T-cell (primary cell): ENCODE data around the gene PIGM. TPM values are rescaled to one million over a fixed set of nuclear protein-coding genes. Genes with fewer than 3 reads are reported as not detected.

Experiments
- ATAC-seq, 4 experiments: fragments of 200-7000 bp in 3 of 4; fragments of 150-1000 bp in 1 of 4; cut with Tn5 transposase; replicated peaks in 1 of 4; 1 replicate in 3 of 4; 2 replicates in 1 of 4; pipeline ENCODE4 v1.10.0; 2021; ENCODE audit warnings: moderate library complexity in 3 of 4, mild to moderate bottlenecking in 2 of 4, moderate number of reproducible peaks in 1 of 4
- CTCF ChIA-PET, 2 donors: fragments of 300-600 bp; sonication (Branson Sonifier 250); formaldehyde crosslinking; loops; one replicate each; lab custom pipeline; 2022; ENCODE audit warnings: antibody characterized with exemption in 2 of 2; lab: Charles Lee
- POLR2A ChIA-PET, 2 donors: fragments of 300-600 bp; sonication (Branson Sonifier 250); formaldehyde crosslinking; loops; one replicate each; lab custom pipeline; 2022; ENCODE audit warnings: antibody characterized with exemption in 2 of 2; lab: Charles Lee
- DNase-seq, 35 experiments: peaks; one replicate each; pipeline versions ENCODE4 v3.0.0 to v3.0.0-alpha.2; 2013 to 2023
- H3K27ac ChIP-seq: one replicate; pipeline ENCODE4 v1.5.1; 2013; ENCODE audit warnings: low read length
- H3K27me3 ChIP-seq, 2 experiments: replicated peaks in 1 of 2; 1 replicate in 1 of 2; 2 replicates in 1 of 2; pipeline versions ENCODE4 v1.6.1 to v1.7.0; 2013; ENCODE audit warnings: low read length in 1 of 2, mixed read lengths in 1 of 2; ENCODE audit not compliant: control insufficient read depth in 2 of 2, insufficient read depth in 2 of 2; ENCODE audit errors: extremely low read depth in 1 of 2
- H3K36me3 ChIP-seq, 2 donors: 1 replicate in 1 of 2; 2 replicates in 1 of 2; pipeline versions ENCODE4 v1.6.1 to v1.7.0; 2013; ENCODE audit warnings: low read length in 1 of 2; ENCODE audit not compliant: control insufficient read depth in 2 of 2, insufficient read depth in 1 of 2; ENCODE audit errors: extremely low read depth in 1 of 2
- H3K4me1 ChIP-seq, 2 experiments: 1 replicate in 1 of 2; 2 replicates in 1 of 2; pipeline versions ENCODE4 v1.6.1 to v1.7.0; 2013; ENCODE audit warnings: low read length in 2 of 2, mixed read lengths in 1 of 2; ENCODE audit not compliant: insufficient read depth in 2 of 2, control insufficient read depth in 1 of 2; ENCODE audit errors: extremely low read depth in 1 of 2
- H3K4me3 ChIP-seq, 2 donors: 1 replicate in 1 of 2; 2 replicates in 1 of 2; pipeline versions ENCODE4 v1.5.1 to v1.7.0; 2013; ENCODE audit warnings: mild to moderate bottlenecking in 2 of 2, low read length in 1 of 2, moderate library complexity in 1 of 2; ENCODE audit not compliant: control insufficient read depth in 1 of 2; ENCODE audit errors: extremely low read depth in 1 of 2
- H3K9me3 ChIP-seq: 2 replicates; pipeline ENCODE4 v1.7.0; 2013
- H3K27ac Mint-ChIP-seq, 2 donors: one replicate each; pipeline ENCODE4 v1.8.0; 2020 to 2021; ENCODE audit warnings: mild to moderate bottlenecking in 2 of 2, mixed read lengths in 2 of 2
- H3K27me3 Mint-ChIP-seq, 2 donors: one replicate each; pipeline ENCODE4 v1.8.0; 2021 to 2022; ENCODE audit warnings: mixed read lengths in 2 of 2
- H3K36me3 Mint-ChIP-seq: one replicate; pipeline ENCODE4 v1.8.0; 2021; ENCODE audit warnings: mixed read lengths
- H3K4me1 Mint-ChIP-seq, 3 donors: one replicate each; pipeline ENCODE4 v1.8.0; 2020 to 2022; ENCODE audit warnings: mixed read lengths in 3 of 3, mild to moderate bottlenecking in 1 of 3
- H3K4me3 Mint-ChIP-seq, 3 donors: one replicate each; pipeline ENCODE4 v1.8.0; 2020 to 2022; ENCODE audit warnings: mild to moderate bottlenecking in 3 of 3, mixed read lengths in 3 of 3, moderate library complexity in 3 of 3
- H3K9me3 Mint-ChIP-seq, 3 donors: one replicate each; pipeline ENCODE4 v1.8.0; 2020 to 2022; ENCODE audit warnings: mixed read lengths in 3 of 3
- WGBS: methylation state at CpG from one replicate; pipeline ENCODE4 v1.1.5; 2013; ENCODE audit warnings: missing lambda C conversion rate; ENCODE audit not compliant: insufficient coverage; 5-methylcytosine and 5-hydroxymethylcytosine counted together
- total RNA-seq, 35 experiments: library from RNA in 6 of 35; stranded (reverse) in 6 of 35; fragments of 120-200 nt in 1 of 35; gene quantifications; one replicate each; pipeline versions ENCODE4 v1.2.1 to v1.2.4 and lab custom pipeline; 2013 to 2026

PIGM gene
- total RNA-seq, 5 donors from 2014 or later (not counting 1 experiment from before 2014, with no cell fraction given): 3.2 to 9.7 (median 8.4) TPM

- no CpG with 5 or more reads among the region's 1 CpG for WGBS
- Mint-ChIP-seq H3K4me3 (no peak overlapping the region), H3K27me3 (no peaks in the 10 kb centered on the region), H3K27ac (no peak overlapping the region), H3K36me3 (peaks cover 5% of the 10 kb centered on the region), H3K9me3 (no peaks in the 10 kb centered on the region), H3K4me1 (peaks cover 17 to 22% (median 20%) of the 10 kb centered on the region in 3 donors)
- DNase-seq: no peak
- peaks cover 0 to under 1% of the 10 kb centered on the region in 2 experiments for H3K4me1 ChIP-seq
- ChIA-PET POLR2A (no interaction called here), CTCF (no interaction called here)
- H3K36me3 ChIP-seq: no peaks in the 10 kb centered on the region
- H3K4me3 ChIP-seq: no peak overlapping the region
- H3K27ac ChIP-seq: no peak overlapping the region
- H3K9me3 ChIP-seq: no peaks in the 10 kb centered on the region
- no peak for ATAC-seq
- H3K27me3 ChIP-seq: no peaks in the 10 kb centered on the region
Observed at GRCh38 chr1:160025314-160025713, 6.5 kb downstream of the PIGM start.

GRCh38 chr1:160024195-160024905 lies 7.4 kb downstream of the PIGM start:
- WGBS: no CpG with 5 or more reads among the region's 2 CpGs

GRCh38 chr1:160022330-160023310 lies 9.2 kb downstream of the PIGM start:
- H3K27me3 Mint-ChIP-seq: peaks cover 3 to 12% of the 10 kb centered on the region in 2 donors
- peaks cover 0 to 5% of the 10 kb centered on the region in 2 experiments for H3K27me3 ChIP-seq
- H3K4me3 Mint-ChIP-seq: no peak overlapping the region
- DNase-seq (no peak), ATAC-seq (no peak)
- no peak overlapping the region for H3K4me3 ChIP-seq
- no peak overlapping the region for H3K27ac Mint-ChIP-seq
- POLR2A ChIA-PET: no interaction called here
- no peaks in the 10 kb centered on the region for H3K9me3 Mint-ChIP-seq
- no peak overlapping the region for H3K27ac ChIP-seq
- 97% methylated on average over 5 of the region's 6 CpGs for WGBS
- H3K36me3 ChIP-seq: no peaks in the 10 kb centered on the region
- peaks cover 5% of the 10 kb centered on the region for H3K36me3 Mint-ChIP-seq
- no peaks in the 10 kb centered on the region for H3K4me1 ChIP-seq
- H3K4me1 Mint-ChIP-seq: peaks cover 4% of the 10 kb centered on the region in 3 donors
- CTCF ChIA-PET: interaction anchor here (0.6 to 1.9 kb wide), 3 partner anchors 15 to 88 kb away, joined by 3 to 11 read pairs (median 5); no protein-coding TSS in a partner anchor
- H3K9me3 ChIP-seq: no peaks in the 10 kb centered on the region

More at GRCh38 chr1:160024195-160024905, 7.4 kb downstream of the PIGM start:
- Histone ChIP-seq H3K4me3 (no peak overlapping the region), H3K27me3 (peaks cover 0 to 5% of the 10 kb centered on the region in 2 experiments), H3K9me3 (no peaks in the 10 kb centered on the region), H3K27ac (no peak overlapping the region), H3K4me1 (no peaks in the 10 kb centered on the region), H3K36me3 (no peaks in the 10 kb centered on the region)
- no peak for DNase-seq
- Mint-ChIP-seq H3K4me1 (peaks cover 13 to 15% (median 14%) of the 10 kb centered on the region in 3 donors), H3K36me3 (peaks cover 5% of the 10 kb centered on the region), H3K27me3 (no peaks in the 10 kb centered on the region), H3K9me3 (no peaks in the 10 kb centered on the region), H3K27ac (no peak overlapping the region), H3K4me3 (no peak overlapping the region)
- ChIA-PET POLR2A (no interaction called here), CTCF (interaction anchor here in 1 of 2 donors (0.5 to 1.9 kb wide), 2 partner anchors 17 to 53 kb away, joined by 3 to 11 read pairs; no protein-coding TSS in a partner anchor)
- no peak for ATAC-seq

GRCh38 chr1:160021376-160022074 lies 10.3 kb downstream of the PIGM start:
- WGBS: 100% methylated on average over 1 of the region's 5 CpGs
- no peaks in the 10 kb centered on the region for H3K4me1 ChIP-seq
- DNase-seq (no peak), ATAC-seq (no peak)
- no peak overlapping the region for H3K4me3 ChIP-seq
- no peaks in the 10 kb centered on the region for H3K36me3 ChIP-seq
- peaks cover 5 to 18% of the 10 kb centered on the region in 2 donors for H3K27me3 Mint-ChIP-seq
- no peaks in the 10 kb centered on the region for H3K9me3 ChIP-seq
- no peaks in the 10 kb centered on the region for H3K9me3 Mint-ChIP-seq
- H3K27me3 ChIP-seq: peaks cover 0 to 7% of the 10 kb centered on the region in 2 experiments
- H3K36me3 Mint-ChIP-seq: no peaks in the 10 kb centered on the region
- ChIA-PET CTCF (interaction anchor here in 1 of 2 donors (1.7 kb wide), 1 partner anchor 14 kb away, joined by 5 read pairs; no protein-coding TSS in a partner anchor), POLR2A (no interaction called here)
- no peaks in the 10 kb centered on the region for H3K4me1 Mint-ChIP-seq
- no peak overlapping the region for H3K27ac ChIP-seq
- no peak overlapping the region for H3K27ac Mint-ChIP-seq
- no peak overlapping the region for H3K4me3 Mint-ChIP-seq

GRCh38 chr1:160020196-160020595 lies 11.6 kb downstream of the PIGM start:
- WGBS: 66% methylated on average over 5 of the region's 5 CpGs
- H3K9me3 Mint-ChIP-seq: no peaks in the 10 kb centered on the region
- H3K4me3 ChIP-seq: no peak overlapping the region
- no peak for DNase-seq
- no peaks in the 10 kb centered on the region for H3K9me3 ChIP-seq
- no peaks in the 10 kb centered on the region for H3K36me3 Mint-ChIP-seq
- H3K4me1 Mint-ChIP-seq: no peaks in the 10 kb centered on the region
- H3K27me3 ChIP-seq: peaks cover 0 to 7% of the 10 kb centered on the region in 2 experiments
- H3K27me3 Mint-ChIP-seq: peaks cover 5 to 18% of the 10 kb centered on the region in 2 donors
- H3K36me3 ChIP-seq: no peaks in the 10 kb centered on the region
- no peak overlapping the region for H3K27ac ChIP-seq
- POLR2A ChIA-PET: no interaction called here
- no peak overlapping the region for H3K4me3 Mint-ChIP-seq
- no peak for ATAC-seq
- H3K27ac Mint-ChIP-seq: no peak overlapping the region
- no peaks in the 10 kb centered on the region for H3K4me1 ChIP-seq
- CTCF ChIA-PET: interaction anchor here in 1 of 2 donors (1.1 kb wide), 1 partner anchor 14 kb away, joined by 3 read pairs; no protein-coding TSS in a partner anchor

- Mint-ChIP-seq H3K4me3 (no peak overlapping the region), H3K36me3 (no peaks in the 10 kb centered on the region), H3K27me3 (peaks cover 5 to 18% of the 10 kb centered on the region in 2 donors), H3K27ac (no peak overlapping the region), H3K4me1 (no peaks in the 10 kb centered on the region), H3K9me3 (no peaks in the 10 kb centered on the region)
- ATAC-seq (no peak), DNase-seq (no peak)
- no CpG with 5 or more reads among the region's 1 CpG for WGBS
- Histone ChIP-seq H3K36me3 (no peaks in the 10 kb centered on the region), H3K27ac (no peak overlapping the region), H3K4me1 (no peaks in the 10 kb centered on the region), H3K9me3 (no peaks in the 10 kb centered on the region), H3K4me3 (no peak overlapping the region), H3K27me3 (peaks cover 0 to 7% of the 10 kb centered on the region in 2 experiments)
- ChIA-PET CTCF (no interaction called here), POLR2A (no interaction called here)
Observed at GRCh38 chr1:160018900-160019299, 12.9 kb downstream of the PIGM start.
